GOT3 (cell line): ENCODE data around the gene IMPG1.

ENCODE experiments used
- DNase-seq: peaks from one replicate; lab custom pipeline; 2025; ENCODE audit warnings: mixed read lengths; lab: John Stamatoyannopoulos, UW

The IMPG1 gene

DNA sequence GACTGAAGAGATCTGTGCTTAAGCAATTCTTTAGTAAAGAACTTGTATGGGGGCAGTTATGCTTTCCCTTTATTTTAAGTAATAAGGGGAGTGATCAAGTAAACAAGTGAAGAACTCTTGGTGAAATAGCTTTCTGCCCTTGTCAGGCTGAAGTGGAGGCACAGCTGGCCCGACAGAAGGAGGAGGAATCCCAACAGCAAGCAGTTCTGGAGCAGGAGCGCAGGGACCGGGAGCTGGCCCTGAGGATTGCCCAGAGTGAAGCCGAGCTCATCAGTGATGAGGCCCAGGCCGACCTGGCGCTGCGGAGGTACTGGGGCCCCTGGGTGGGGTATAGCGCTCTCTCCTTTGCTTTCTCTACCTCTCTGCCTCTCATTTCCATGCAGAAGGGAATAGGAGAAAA lies 180.1 kb downstream of the IMPG1 start:
- no peak for DNase-seq

DNA sequence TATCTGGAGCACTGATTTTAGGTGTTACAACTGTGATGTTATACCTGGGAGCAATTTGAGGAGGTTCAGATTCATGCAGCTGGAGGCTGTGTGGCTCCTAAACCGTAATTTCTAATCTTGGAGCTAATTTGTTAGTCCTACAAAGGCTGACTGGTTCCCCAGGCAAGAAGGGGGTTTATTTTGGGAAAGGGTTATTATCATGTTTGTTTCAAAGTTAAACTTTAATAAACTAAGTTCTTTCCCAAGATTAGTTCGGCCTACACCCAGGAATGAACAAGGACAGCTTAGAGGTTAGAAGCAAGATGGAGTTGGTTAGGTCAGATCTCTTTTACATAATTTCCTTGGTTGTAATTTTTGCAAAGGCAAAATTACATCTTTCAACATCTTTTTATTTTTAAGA lies 187.6 kb downstream of the IMPG1 start:
- no peak for DNase-seq

DNA sequence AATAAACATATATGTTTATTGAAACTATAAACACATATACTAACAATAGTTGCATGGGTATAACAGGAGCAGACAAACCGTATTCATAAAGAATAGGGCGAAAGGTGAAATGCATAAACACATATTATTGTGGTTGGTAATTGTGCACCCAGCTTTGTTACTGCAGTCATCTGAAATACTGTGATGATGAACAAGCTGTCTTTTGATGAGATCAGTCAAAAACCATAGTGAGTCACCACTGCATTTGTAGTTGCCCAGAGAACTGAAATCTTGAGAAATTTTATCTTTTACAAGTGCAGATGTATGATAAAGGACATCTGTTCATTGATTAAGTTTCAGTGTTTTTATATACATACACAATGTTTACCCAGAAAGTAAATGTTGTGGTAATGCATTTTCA lies 189.7 kb downstream of the IMPG1 start:
- DNase-seq, result no peak

DNA sequence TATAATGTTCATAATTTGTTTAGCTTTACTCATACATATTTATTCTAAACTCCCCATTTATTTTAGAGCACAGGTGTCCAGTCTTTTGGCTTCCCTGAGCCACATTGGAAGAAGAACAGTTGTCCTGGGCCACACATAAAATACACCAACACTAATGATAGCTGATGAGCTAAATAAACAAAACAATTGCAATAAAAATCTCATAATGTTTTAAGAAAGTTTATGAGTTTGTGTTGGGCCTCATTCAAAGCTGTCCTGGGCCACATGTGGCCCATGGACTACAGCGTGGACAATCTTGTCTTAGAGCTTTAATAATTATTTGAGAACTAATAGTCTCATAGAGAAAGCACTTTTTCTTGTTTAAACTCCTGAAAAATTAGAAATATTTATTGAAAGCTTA lies 192.2 kb downstream of the IMPG1 start:
- no peak for DNase-seq

DNA sequence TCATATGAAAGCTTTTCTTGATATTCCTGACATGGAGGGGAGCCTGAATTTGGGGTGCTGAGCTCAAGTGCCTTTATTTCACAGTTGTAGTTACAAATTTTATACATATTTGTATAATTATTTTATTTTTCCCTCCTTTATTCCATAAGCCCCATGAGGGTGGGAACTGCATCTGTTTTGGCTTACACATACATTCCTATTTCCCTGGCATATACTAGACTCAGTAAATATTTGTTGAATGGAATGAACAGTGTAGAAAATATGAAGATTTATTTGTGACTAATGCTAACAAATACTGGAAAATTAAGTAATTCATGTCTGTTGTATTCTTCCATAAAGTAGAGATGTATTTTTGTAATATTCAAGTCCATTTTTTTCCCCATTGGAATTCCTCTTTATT lies 196.3 kb downstream of the IMPG1 start:
- DNase-seq, result no peak

DNA sequence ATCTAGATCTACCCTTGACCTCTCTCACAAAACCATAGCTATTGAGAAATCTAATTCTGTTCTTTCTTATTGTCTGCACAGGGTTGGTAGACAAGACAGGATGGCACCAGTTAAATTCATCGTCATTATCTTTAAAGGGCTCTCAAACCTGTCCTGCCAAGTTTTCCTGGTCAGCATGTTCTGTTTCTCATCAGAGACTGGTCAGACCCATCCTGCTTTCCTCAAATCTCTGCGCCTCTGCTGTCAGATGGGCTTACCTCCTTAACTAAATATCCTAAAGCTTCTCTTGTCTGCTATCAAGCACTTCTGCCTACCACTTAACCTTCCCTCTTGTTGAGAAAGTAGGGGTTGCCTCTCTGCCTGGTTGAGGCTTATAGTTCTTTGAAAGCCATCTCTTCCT lies 198.2 kb downstream of the IMPG1 start:
- DNase-seq, result no peak
